CD4-positive, CD25-positive, alpha-beta regulatory T cell (primary cell): ENCODE results near the gene HRC. TPM values are rescaled to one million over a fixed set of nuclear protein-coding genes. Genes with fewer than 3 reads are reported as not detected.
A peak's percentile ranks its signal among the peaks of the same experiment; 100 is the strongest.

Experiments used
- ATAC-seq, 2 donors: fragments of 150-1000 bp; cut with Tn5 transposase; one replicate each; pipeline ENCODE4 v1.10.0; 2021; ENCODE audit warnings: low read depth in 2 of 2, moderate number of reproducible peaks in 2 of 2, moderate library complexity in 1 of 2
- DNase-seq, 3 donors: peaks; one replicate each; pipeline versions ENCODE4 v3.0.0 to v3.0.0-alpha.2; 2012 to 2022; ENCODE audit warnings: mixed read lengths in 1 of 3
- H3K27ac ChIP-seq: one replicate; pipeline ENCODE4 v1.7.0; 2013; ENCODE audit warnings: mild to moderate bottlenecking, low read length; ENCODE audit not compliant: insufficient read depth, poor library complexity, severe bottlenecking
- H3K27me3 ChIP-seq: one replicate; pipeline ENCODE4 v1.7.0; 2013; ENCODE audit warnings: low read length; ENCODE audit not compliant: control insufficient read depth, insufficient read depth
- H3K36me3 ChIP-seq: one replicate; pipeline ENCODE4 v1.7.0; 2013; ENCODE audit warnings: mild to moderate bottlenecking, low read length, moderate library complexity; ENCODE audit not compliant: control insufficient read depth, insufficient read depth
- H3K4me1 ChIP-seq: 2 replicates; pipeline ENCODE4 v1.7.0; 2013; ENCODE audit warnings: mild to moderate bottlenecking, low read length; ENCODE audit not compliant: insufficient read depth, control insufficient read depth, poor library complexity, severe bottlenecking
- H3K4me3 ChIP-seq: one replicate; pipeline ENCODE4 v1.7.0; 2013; ENCODE audit warnings: low read depth, mild to moderate bottlenecking, low read length, moderate library complexity
- H3K9me3 ChIP-seq, 2 experiments: 1 replicate in 1 of 2; 2 replicates in 1 of 2; pipeline ENCODE4 v1.7.0; 2013; ENCODE audit warnings: low read length in 2 of 2, mild to moderate bottlenecking in 1 of 2, moderate library complexity in 1 of 2; ENCODE audit not compliant: control insufficient read depth in 2 of 2
- H3K27ac Mint-ChIP-seq, 3 donors: one replicate each; pipeline ENCODE4 v1.8.0; 2020 to 2022; ENCODE audit warnings: mild to moderate bottlenecking in 3 of 3, mixed read lengths in 3 of 3, moderate library complexity in 2 of 3
- H3K27me3 Mint-ChIP-seq: one replicate; pipeline ENCODE4 v1.8.0; 2022; ENCODE audit warnings: mild to moderate bottlenecking, mixed read lengths
- H3K36me3 Mint-ChIP-seq: one replicate; pipeline ENCODE4 v1.8.0; 2020; ENCODE audit warnings: mixed read lengths
- H3K4me1 Mint-ChIP-seq, 4 donors: one replicate each; pipeline ENCODE4 v1.8.0; 2020 to 2022; ENCODE audit warnings: mixed read lengths in 4 of 4, mild to moderate bottlenecking in 1 of 4
- H3K4me3 Mint-ChIP-seq, 4 donors: one replicate each; pipeline ENCODE4 v1.8.0; 2020 to 2022; ENCODE audit warnings: mild to moderate bottlenecking in 4 of 4, mixed read lengths in 4 of 4, moderate library complexity in 3 of 4
- H3K9me3 Mint-ChIP-seq, 7 donors: one replicate each; pipeline ENCODE4 v1.8.0; 2020 to 2022; ENCODE audit warnings: mixed read lengths in 7 of 7, mild to moderate bottlenecking in 3 of 7, moderate library complexity in 2 of 7
- polyA plus RNA-seq, 4 donors: library from polyadenylated mRNA; unstranded; fragments of 300-500 nt; fragmentation: Illumina TruSeq; gene quantifications; one replicate each; pipeline ENCODE4 v1.2.3, GENCODE V29; 2021
- total RNA-seq: library from RNA; stranded (reverse); gene quantifications from one replicate; pipeline ENCODE4 v1.2.3, GENCODE V29; 2022

Gene HRC
- total and polyA plus RNA-seq, 5 donors from 2014 or later = not detected

- Mint-ChIP-seq H3K36me3 (peaks cover 3% of the 10 kb centered on the region), H3K27ac (peak overlapping the region in 1 of 3 donors; percentile 92), H3K9me3 (no peaks in the 10 kb centered on the region), H3K4me3 (no peak overlapping the region), H3K4me1 (peaks cover 0 to 14% (median 14%) of the 10 kb centered on the region in 4 donors), H3K27me3 (peaks cover 27% of the 10 kb centered on the region)
- DNase-seq (no peak), ATAC-seq (no peak)
- Histone ChIP-seq H3K4me1 (peaks cover 13% of the 10 kb centered on the region), H3K27me3 (no peaks in the 10 kb centered on the region), H3K36me3 (no peaks in the 10 kb centered on the region), H3K9me3 (no peaks in the 10 kb centered on the region), H3K4me3 (no peak overlapping the region), H3K27ac (no peak overlapping the region)
These were observed 14.2 kb downstream of the HRC start for GRCh38 chr19:49140951-49141350.

GRCh38 chr19:49136771-49137171 lies 18.4 kb downstream of the HRC start:
- H3K4me3 ChIP-seq = no peak overlapping the region
- no peak overlapping the region for H3K27ac ChIP-seq
- H3K4me1 ChIP-seq = peaks cover 11% of the 10 kb centered on the region
- Mint-ChIP-seq H3K36me3 (no peaks in the 10 kb centered on the region), H3K4me3 (no peak overlapping the region), H3K27ac (no peak overlapping the region), H3K9me3 (peaks cover 0 to 2% (median 0%) of the 10 kb centered on the region in 7 donors), H3K27me3 (peaks cover 12% of the 10 kb centered on the region), H3K4me1 (peaks cover 0 to 11% (median 1%) of the 10 kb centered on the region in 4 donors)
- no peaks in the 10 kb centered on the region for H3K9me3 ChIP-seq
- peaks cover 4% of the 10 kb centered on the region for H3K27me3 ChIP-seq
- ATAC-seq (no peak), DNase-seq (no peak)
- H3K36me3 ChIP-seq = no peaks in the 10 kb centered on the region

GRCh38 chr19:49135686-49136085 lies 19.5 kb downstream of the HRC start:
- Histone ChIP-seq H3K27ac (no peak overlapping the region), H3K9me3 (no peaks in the 10 kb centered on the region), H3K4me3 (no peak overlapping the region), H3K4me1 (peaks cover 11% of the 10 kb centered on the region), H3K27me3 (peaks cover 4% of the 10 kb centered on the region), H3K36me3 (no peaks in the 10 kb centered on the region)
- no peaks in the 10 kb centered on the region for H3K36me3 Mint-ChIP-seq
- no peak for DNase-seq
- H3K27me3 Mint-ChIP-seq = peaks cover 11% of the 10 kb centered on the region
- ATAC-seq = no peak
- no peak overlapping the region for H3K27ac Mint-ChIP-seq
- H3K4me3 Mint-ChIP-seq = peak overlapping the region in 1 of 4 donors; percentile 7
- peaks cover 0 to 8% (median 0%) of the 10 kb centered on the region in 4 donors for H3K4me1 Mint-ChIP-seq
- H3K9me3 Mint-ChIP-seq = peaks cover 0 to 2% (median 0%) of the 10 kb centered on the region in 7 donors

- Mint-ChIP-seq H3K27ac (no peak overlapping the region), H3K27me3 (peaks cover 20% of the 10 kb centered on the region), H3K4me3 (peak overlapping the region in 3 of 4 donors; percentile 29 to 70 (median 47)), H3K9me3 (peaks cover 0 to 3% (median 0%) of the 10 kb centered on the region in 7 donors), H3K4me1 (peaks cover 0 to 17% (median 1%) of the 10 kb centered on the region in 4 donors), H3K36me3 (no peaks in the 10 kb centered on the region)
- Histone ChIP-seq H3K27me3 (peaks cover 4% of the 10 kb centered on the region), H3K4me3 (no peak overlapping the region), H3K4me1 (peaks cover 12% of the 10 kb centered on the region), H3K9me3 (no peaks in the 10 kb centered on the region), H3K36me3 (no peaks in the 10 kb centered on the region), H3K27ac (no peak overlapping the region)
- DNase-seq = peak in 2 of 3 donors; percentile 36 to 49
- ATAC-seq = no peak
These were observed 21.4 kb downstream of the HRC start for GRCh38 chr19:49133621-49134454.

- Mint-ChIP-seq H3K36me3 (no peaks in the 10 kb centered on the region), H3K9me3 (peaks cover 0 to 3% (median 0%) of the 10 kb centered on the region in 7 donors), H3K4me3 (peak overlapping the region; percentile 22 to 70 (median 46)), H3K27ac (peak overlapping the region in 1 of 3 donors; percentile 60), H3K4me1 (peaks cover 0 to 24% (median 6%) of the 10 kb centered on the region in 4 donors), H3K27me3 (peaks cover 20% of the 10 kb centered on the region)
- no peak for DNase-seq
- Histone ChIP-seq H3K4me3 (no peak overlapping the region), H3K27ac (no peak overlapping the region), H3K36me3 (no peaks in the 10 kb centered on the region), H3K9me3 (no peaks in the 10 kb centered on the region), H3K4me1 (peaks cover 16% of the 10 kb centered on the region), H3K27me3 (peaks cover 4% of the 10 kb centered on the region)
- no peak for ATAC-seq
These were observed 22.1 kb downstream of the HRC start for GRCh38 chr19:49132974-49133609.

- Histone ChIP-seq H3K27me3 (peaks cover 4% of the 10 kb centered on the region), H3K4me3 (no peak overlapping the region), H3K4me1 (peaks cover 23% of the 10 kb centered on the region), H3K36me3 (no peaks in the 10 kb centered on the region), H3K27ac (no peak overlapping the region), H3K9me3 (no peaks in the 10 kb centered on the region)
- Mint-ChIP-seq H3K4me3 (no peak overlapping the region), H3K36me3 (no peaks in the 10 kb centered on the region), H3K27me3 (peaks cover 20% of the 10 kb centered on the region), H3K9me3 (peaks cover 0 to 3% (median 0%) of the 10 kb centered on the region in 7 donors), H3K4me1 (peaks cover 0 to 30% (median 8%) of the 10 kb centered on the region in 4 donors), H3K27ac (no peak overlapping the region)
- DNase-seq (no peak), ATAC-seq (no peak)
These were observed 24.9 kb downstream of the HRC start for GRCh38 chr19:49130325-49130724.

- H3K4me3 ChIP-seq = no peak overlapping the region
- Mint-ChIP-seq H3K27ac (peak overlapping the region in 1 of 3 donors; percentile 2), H3K27me3 (peaks cover 20% of the 10 kb centered on the region), H3K4me3 (peak overlapping the region in 3 of 4 donors; percentile 72 to 89 (median 80)), H3K36me3 (no peaks in the 10 kb centered on the region), H3K9me3 (peaks cover 0 to 3% (median 0%) of the 10 kb centered on the region in 7 donors), H3K4me1 (peaks cover 0 to 30% (median 8%) of the 10 kb centered on the region in 4 donors)
- H3K9me3 ChIP-seq = no peaks in the 10 kb centered on the region
- ATAC-seq (no peak), DNase-seq (no peak)
- no peak overlapping the region for H3K27ac ChIP-seq
- no peaks in the 10 kb centered on the region for H3K36me3 ChIP-seq
- H3K4me1 ChIP-seq = peaks cover 23% of the 10 kb centered on the region
- H3K27me3 ChIP-seq = peaks cover 3% of the 10 kb centered on the region
These were observed 26.0 kb downstream of the HRC start for GRCh38 chr19:49129238-49129583.
